SU-DHL-6 (cell line): Measurements from ENCODE around the gene ADD1.

Experiments used
- H2AFZ ChIP-seq: fragments of 200-600 bp; sonication (generic); 2 replicates; pipeline ENCODE4 v1.6.1; 2014; ENCODE audit warnings: low read depth, mild to moderate bottlenecking, moderate library complexity, mixed read lengths, antibody characterized with exemption, low read length; ENCODE audit not compliant: severe bottlenecking
- H3F3A ChIP-seq: fragments of 200-600 bp; shearing (Covaris generic); 2 replicates; pipeline ENCODE4 v1.6.0; 2016; ENCODE audit warnings: antibody characterized with exemption, mild to moderate bottlenecking; ENCODE audit not compliant: insufficient read depth
- H3K27ac ChIP-seq: fragments of 200-600 bp; sonication (generic); 2 replicates; pipeline ENCODE4 v1.5.1; 2016; ENCODE audit warnings: low read depth, mild to moderate bottlenecking, low read length, moderate library complexity, mixed read lengths
- H3K27me3 ChIP-seq: fragments of 200-600 bp; sonication (generic), shearing (Covaris generic); 2 replicates; pipeline ENCODE4 v1.6.0; 2014; ENCODE audit warnings: mild to moderate bottlenecking, low read length
- H3K36me3 ChIP-seq: fragments of 200-600 bp; sonication (generic); 2 replicates; pipeline ENCODE4 v1.6.1; 2014; ENCODE audit warnings: mild to moderate bottlenecking, low read length, mixed read lengths
- H3K4me2 ChIP-seq: fragments of 300-600, 200-600 bp; shearing (Covaris generic), sonication (generic); 2 replicates; pipeline ENCODE4 v1.6.0; 2014; ENCODE audit warnings: low read length, low read depth, mild to moderate bottlenecking; ENCODE audit not compliant: poor library complexity, severe bottlenecking
- H3K4me3 ChIP-seq: fragments of 200-600 bp; sonication (generic); 2 replicates; pipeline ENCODE4 v1.5.1; 2014; ENCODE audit warnings: antibody characterized with exemption, low read length, mild to moderate bottlenecking, mixed read lengths; ENCODE audit not compliant: insufficient read depth, poor library complexity, severe bottlenecking
- H3K79me2 ChIP-seq: fragments of 200-600 bp; sonication (generic); 2 replicates; pipeline ENCODE4 v1.6.1; 2014; ENCODE audit warnings: mild to moderate bottlenecking, low read length, moderate library complexity; ENCODE audit not compliant: insufficient read depth
- H3K9ac ChIP-seq: fragments of 200-600 bp; sonication (generic); 2 replicates; pipeline ENCODE4 v1.7.0; 2014; ENCODE audit warnings: mild to moderate bottlenecking, low read length
- H3K9me2 ChIP-seq: fragments of 200-600 bp; sonication (generic); replicated peaks from 2 replicates; pipeline ENCODE4 v1.6.1; 2014; ENCODE audit warnings: low read length; ENCODE audit not compliant: insufficient read depth
- H3K9me3 ChIP-seq: fragments of 200-600 bp; sonication (generic); 2 replicates; pipeline ENCODE4 v1.6.1; 2014; ENCODE audit warnings: low read length, mixed read lengths; ENCODE audit not compliant: insufficient read depth
- H4K20me1 ChIP-seq: fragments of 200-600 bp; sonication (generic); 2 replicates; pipeline ENCODE4 v1.6.1; 2014; ENCODE audit warnings: low read depth, mild to moderate bottlenecking, antibody characterized with exemption, low read length, moderate library complexity, mixed read lengths
- EZH2phosphoT487 ChIP-seq: fragments of 200-600 bp; sonication (generic), shearing (Covaris generic); conservative IDR thresholded peaks from 2 replicates; pipeline ENCODE4 v1.6.1; 2018; ENCODE audit warnings: mild to moderate bottlenecking, antibody characterized with exemption, low read length, moderate library complexity, mixed read lengths
- TF ChIP-seq, protein P1 (sequence below): fragments of 200-600 bp; sonication (generic); IDR thresholded peaks from one replicate; pipeline ENCODE4 v1.5.1; 2017; ENCODE audit warnings: antibody characterized with exemption, mild to moderate bottlenecking, low read length, moderate library complexity; ENCODE audit not compliant: insufficient read depth, poor library complexity, severe bottlenecking

The ADD1 gene

GRCh38 chr4:2950221-2950989 lies 106.8 kb downstream of the ADD1 start:
- Histone ChIP-seq H3K79me2 (peaks cover under 1% of the 10 kb centered on the region; the same call in 1 of the 2 replicates), H2AFZ (no peak overlapping the region), H3K27ac (no peak overlapping the region), H3K36me3 (peaks cover 16% of the 10 kb centered on the region), H3K4me2 (no peak overlapping the region), H3K9ac (no peak overlapping the region), H3K9me2 (no peaks in the 10 kb centered on the region), H3F3A (peaks cover 19% of the 10 kb centered on the region), H3K27me3 (no peaks in the 10 kb centered on the region), H3K4me3 (no peak overlapping the region), H3K9me3 (no peaks in the 10 kb centered on the region), H4K20me1 (peaks cover under 1% of the 10 kb centered on the region; the same call in 1 of the 2 replicates)
- no peak for TF ChIP-seq EZH2phosphoT487
- TF ChIP-seq, protein P1, sequence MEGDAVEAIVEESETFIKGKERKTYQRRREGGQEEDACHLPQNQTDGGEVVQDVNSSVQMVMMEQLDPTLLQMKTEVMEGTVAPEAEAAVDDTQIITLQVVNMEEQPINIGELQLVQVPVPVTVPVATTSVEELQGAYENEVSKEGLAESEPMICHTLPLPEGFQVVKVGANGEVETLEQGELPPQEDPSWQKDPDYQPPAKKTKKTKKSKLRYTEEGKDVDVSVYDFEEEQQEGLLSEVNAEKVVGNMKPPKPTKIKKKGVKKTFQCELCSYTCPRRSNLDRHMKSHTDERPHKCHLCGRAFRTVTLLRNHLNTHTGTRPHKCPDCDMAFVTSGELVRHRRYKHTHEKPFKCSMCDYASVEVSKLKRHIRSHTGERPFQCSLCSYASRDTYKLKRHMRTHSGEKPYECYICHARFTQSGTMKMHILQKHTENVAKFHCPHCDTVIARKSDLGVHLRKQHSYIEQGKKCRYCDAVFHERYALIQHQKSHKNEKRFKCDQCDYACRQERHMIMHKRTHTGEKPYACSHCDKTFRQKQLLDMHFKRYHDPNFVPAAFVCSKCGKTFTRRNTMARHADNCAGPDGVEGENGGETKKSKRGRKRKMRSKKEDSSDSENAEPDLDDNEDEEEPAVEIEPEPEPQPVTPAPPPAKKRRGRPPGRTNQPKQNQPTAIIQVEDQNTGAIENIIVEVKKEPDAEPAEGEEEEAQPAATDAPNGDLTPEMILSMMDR, result no peak

DNA sequence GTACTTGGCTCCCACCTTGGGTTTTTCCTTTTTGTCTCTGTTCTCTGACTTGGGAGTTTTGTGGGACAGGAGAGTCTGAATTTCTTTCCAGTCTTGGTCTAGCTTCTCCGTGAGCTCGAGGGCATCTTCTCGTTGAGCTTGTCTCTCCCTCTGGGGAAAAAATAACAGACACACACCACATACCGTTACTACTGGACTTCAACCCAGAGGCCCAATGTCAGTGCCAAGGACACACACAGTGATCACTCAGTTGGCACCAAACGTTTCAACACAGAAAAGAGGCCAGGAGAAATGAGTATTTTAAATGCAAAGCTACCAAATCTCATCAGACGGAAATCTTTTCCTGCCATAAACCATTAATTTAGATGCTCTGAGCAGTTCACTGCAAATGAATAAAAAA lies 109.9 kb downstream of the ADD1 start:
- Histone ChIP-seq H3K9me2 (no peaks in the 10 kb centered on the region), H3K79me2 (peaks cover 28% of the 10 kb centered on the region), H4K20me1 (peaks cover 16% of the 10 kb centered on the region; the same call in 1 of the 2 replicates), H3F3A (peaks cover 32% of the 10 kb centered on the region), H3K4me2 (no peak overlapping the region), H3K4me3 (no peak overlapping the region), H3K27ac (no peak overlapping the region), H3K9me3 (no peaks in the 10 kb centered on the region), H2AFZ (no peak overlapping the region), H3K9ac (no peak overlapping the region), H3K27me3 (no peaks in the 10 kb centered on the region), H3K36me3 (peaks cover 34% of the 10 kb centered on the region)
- TF ChIP-seq, protein P1, result no peak
- TF ChIP-seq EZH2phosphoT487, result no peak

- TF ChIP-seq, protein P1, result no peak
- TF ChIP-seq EZH2phosphoT487, result no peak
- peak overlapping the region; percentile 22; the same call in 1 of the 2 replicates for H3K27ac ChIP-seq
- peaks cover 34% of the 10 kb centered on the region for H3K36me3 ChIP-seq
- no peaks in the 10 kb centered on the region for H3K9me2 ChIP-seq
- no peaks in the 10 kb centered on the region for H3K27me3 ChIP-seq
- no peak overlapping the region for H3K4me3 ChIP-seq
- H4K20me1 ChIP-seq, result peaks cover 16% of the 10 kb centered on the region; the same call in 1 of the 2 replicates
- no peaks in the 10 kb centered on the region for H3K9me3 ChIP-seq
- H3F3A ChIP-seq, result peaks cover 32% of the 10 kb centered on the region
- H3K79me2 ChIP-seq, result peaks cover 38% of the 10 kb centered on the region
- no peak overlapping the region for H3K9ac ChIP-seq
- no peak overlapping the region for H2AFZ ChIP-seq
- H3K4me2 ChIP-seq, result no peak overlapping the region
Observed at GRCh38 chr4:2954358-2955185, 110.9 kb downstream of the ADD1 start.
